Stomach (tissue), 9 donors: ENCODE data around the gene HMOX2. TPM values are rescaled to one million over a fixed set of nuclear protein-coding genes. Genes with fewer than 3 reads are reported as not detected.
A peak's percentile ranks its signal among the peaks of the same experiment; 100 is the strongest.

Source experiments
- DNase-seq, 2 donors: peaks; one replicate each; pipeline versions ENCODE4 v3.0.0 to v3.0.0-alpha.2; 2013 to 2019
- H3K27ac ChIP-seq, 5 donors: fragments of 200-600 bp in 4 of 5; sonication (generic) in 4 of 5; one replicate each; pipeline ENCODE4 v1.5.1; 2013 to 2019; ENCODE audit warnings: mild to moderate bottlenecking in 1 of 5, moderate library complexity in 1 of 5
- H3K27me3 ChIP-seq, 3 donors: fragments of 200-600 bp; sonication (generic); one replicate each; pipeline ENCODE4 v1.5.1; 2017 to 2019; ENCODE audit warnings: mixed run types in 1 of 3
- H3K36me3 ChIP-seq, 4 donors: fragments of 200-600 bp; sonication (generic); 1 replicate in 3 of 4; 2 replicates in 1 of 4; pipeline ENCODE4 v1.5.1; 2016 to 2019
- H3K4me1 ChIP-seq, 4 donors: fragments of 200-600 bp; sonication (generic); one replicate each; pipeline ENCODE4 v1.5.1; 2016 to 2019
- H3K4me3 ChIP-seq, 4 donors: fragments of 200-600 bp; sonication (generic) in 3 of 4; one replicate each; pipeline ENCODE4 v1.5.1; 2016 to 2019; ENCODE audit warnings: mild to moderate bottlenecking in 1 of 4
- H3K9me3 ChIP-seq, 4 donors: fragments of 200-600 bp; sonication (generic); one replicate each; pipeline ENCODE4 v1.5.1; 2016 to 2019
- CTCF ChIP-seq, 7 experiments: fragments of 450-650 bp in 4 of 7; fragments of 200-600 bp in 3 of 7; sonication (generic) in 3 of 7; IDR thresholded peaks; one replicate each; pipeline ENCODE4 v1.5.1; 2016 to 2019; ENCODE audit warnings: antibody characterized with exemption in 7 of 7, control low read depth in 2 of 7, mild to moderate bottlenecking in 1 of 7
- EP300 ChIP-seq: sonication (generic); formaldehyde crosslinking; IDR thresholded peaks from one replicate; pipeline ENCODE4 v1.6.1; 2017; ENCODE audit warnings: antibody characterized with exemption
- POLR2A ChIP-seq, 4 donors: fragments of 450-650 bp; IDR thresholded peaks; one replicate each; pipeline ENCODE4 v1.6.1; 2016; ENCODE audit warnings: antibody characterized with exemption in 4 of 4, control low read depth in 2 of 4, mild to moderate bottlenecking in 1 of 4, moderate library complexity in 1 of 4
- POLR2AphosphoS5 ChIP-seq, 3 donors: sonication (generic); formaldehyde crosslinking; IDR thresholded peaks; one replicate each; pipeline ENCODE4 v1.6.1; 2016; ENCODE audit warnings: antibody characterized with exemption in 3 of 3
- WGBS, 5 donors: extraction: QIAGEN DNeasy Blood & Tissue Kit in 3 of 5; methylation state at CpG; one replicate each; pipeline versions ENCODE4 v1.1.5 to v1.1.7; 2013 to 2018; 5-methylcytosine and 5-hydroxymethylcytosine counted together
- intact Hi-C: fragments of 100-400 bp; cut with DNase I; formaldehyde crosslinking; loops from one replicate; pipeline ENCODE4 v1.15.1; 2023; ENCODE audit warnings: low total_unique reads
- polyA plus RNA-seq, 3 donors: library from polyadenylated mRNA; stranded (reverse); fragments of 200-250 nt; gene quantifications; one replicate each; pipeline ENCODE4 v1.2.3, GENCODE V29; 2013
- total RNA-seq, 5 donors: library from RNA; depleted of rRNA; stranded (reverse); fragments of >200 nt; gene quantifications; one replicate each; pipeline versions ENCODE4 v1.1.0 to v1.2.3, GENCODE V29; 2014 to 2016
- donor health status: healthy with polysubstance abuse.
- donor health status: Bipolar disorder and iron deficiency.
- donor health status: healthy.

HMOX2 gene
- total and polyA plus RNA-seq, 8 donors = 6.4 to 175 (median 70.2) TPM

GRCh38 chr16:4505356-4506147, 29.4 kb downstream of the HMOX2 start:
- intact Hi-C loops = loop anchor here (5.0 kb wide), 1 partner anchor 37 kb away; no protein-coding TSS in a partner anchor
- TF ChIP-seq CTCF (IDR thresholded peaks at IDR 0.05) (no peak), EP300 (no peak), POLR2A (IDR thresholded peaks at IDR 0.05) (no peak), POLR2AphosphoS5 (IDR thresholded peaks at IDR 0.05) (no peak)
- H3K4me1 ChIP-seq = peaks cover 33 to 72% (median 55%) of the 10 kb centered on the region in 4 donors
- 35 to 50% (median 41%) methylated on average over 13 of the region's 13 CpGs for WGBS, 5 donors
- no peaks in the 10 kb centered on the region for H3K27me3 ChIP-seq
- H3K9me3 ChIP-seq = no peaks in the 10 kb centered on the region
- peak; percentile 54 to 82 for DNase-seq
- peaks cover 38 to 52% (median 47%) of the 10 kb centered on the region in 4 donors for H3K36me3 ChIP-seq
- peak overlapping the region; percentile 60 to 81 (median 72) for H3K27ac ChIP-seq
- no peak overlapping the region for H3K4me3 ChIP-seq

DNA sequence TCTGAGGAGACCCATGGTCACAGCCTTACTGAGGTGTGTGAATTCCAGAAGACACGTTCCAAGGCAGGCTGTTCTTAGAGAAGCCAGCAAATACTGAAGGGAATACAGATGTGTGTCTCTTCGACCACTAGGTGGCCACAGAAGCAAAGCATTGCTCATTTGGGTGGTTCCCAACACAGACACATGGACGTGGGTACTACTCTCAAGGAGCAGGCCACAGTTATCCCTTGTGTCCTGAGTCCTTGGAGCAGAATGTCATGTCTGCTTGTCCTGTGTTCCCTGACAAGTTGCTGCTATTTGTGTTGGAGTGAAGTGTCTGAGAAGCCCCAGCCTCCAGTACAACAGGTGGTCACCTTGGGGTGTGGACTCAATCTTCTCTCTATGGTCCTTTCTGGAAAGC, 30.3 kb downstream of the HMOX2 start:
- Histone ChIP-seq H3K4me3 (no peak overlapping the region), H3K36me3 (peaks cover 45 to 61% (median 56%) of the 10 kb centered on the region in 4 donors), H3K27ac (peak overlapping the region in 4 of 5 donors; percentile 63 to 81 (median 76)), H3K9me3 (no peaks in the 10 kb centered on the region), H3K27me3 (no peaks in the 10 kb centered on the region), H3K4me1 (peaks cover 38 to 72% (median 55%) of the 10 kb centered on the region in 4 donors)
- intact Hi-C loops = loop anchor here (5.0 kb wide), 1 partner anchor 36 kb away; no protein-coding TSS in a partner anchor
- peak; percentile 65 to 91 for DNase-seq
- 0 to 8% (median 3%) methylated on average over 3 of the region's 3 CpGs for WGBS, 5 donors
- TF ChIP-seq CTCF (IDR thresholded peaks at IDR 0.05) (peak in 5 of 7 experiments; percentile 57 to 81 (median 73)), POLR2A (IDR thresholded peaks at IDR 0.05) (no peak), POLR2AphosphoS5 (IDR thresholded peaks at IDR 0.05) (peak in 2 of 3 donors; percentile 7 to 80), EP300 (no peak)

GRCh38 chr16:4507588-4508345, 31.6 kb downstream of the HMOX2 start:
- intact Hi-C loops = loop anchor here (5.0 kb wide), 1 partner anchor 35 kb away; no protein-coding TSS in a partner anchor
- H3K4me1 ChIP-seq = peaks cover 29 to 72% (median 49%) of the 10 kb centered on the region in 4 donors
- no peak for DNase-seq
- WGBS, 5 donors = 83 to 91% (median 85%) methylated on average over 17 of the region's 17 CpGs
- H3K4me3 ChIP-seq = no peak overlapping the region
- no peak overlapping the region for H3K27ac ChIP-seq
- H3K27me3 ChIP-seq = no peaks in the 10 kb centered on the region
- no peaks in the 10 kb centered on the region for H3K9me3 ChIP-seq
- peaks cover 53 to 74% (median 69%) of the 10 kb centered on the region in 4 donors for H3K36me3 ChIP-seq
- TF ChIP-seq POLR2A (IDR thresholded peaks at IDR 0.05) (no peak), CTCF (IDR thresholded peaks at IDR 0.05) (no peak), EP300 (no peak), POLR2AphosphoS5 (IDR thresholded peaks at IDR 0.05) (no peak)

DNA sequence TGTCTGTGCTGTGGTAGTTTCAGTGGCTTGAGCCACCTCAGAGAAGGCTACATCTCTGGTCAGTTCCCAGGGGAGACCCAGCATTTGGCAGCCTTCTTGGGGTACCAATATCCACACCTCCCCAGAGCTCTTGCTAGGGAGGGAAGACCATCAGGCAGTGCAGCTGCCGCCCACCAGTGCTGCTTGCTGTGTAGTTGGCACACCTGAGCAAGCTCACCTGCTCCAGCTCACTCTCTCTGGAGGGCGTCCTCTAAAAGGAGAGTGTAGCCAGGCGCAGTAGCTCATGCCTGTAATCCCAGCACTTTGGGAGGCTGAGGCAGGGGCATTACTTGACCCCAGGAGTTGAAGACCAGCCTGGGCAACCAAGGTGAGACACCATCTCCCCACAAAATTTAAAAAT, 32.6 kb downstream of the HMOX2 start:
- Histone ChIP-seq H3K9me3 (no peaks in the 10 kb centered on the region), H3K27me3 (no peaks in the 10 kb centered on the region), H3K4me1 (peaks cover 35 to 72% (median 53%) of the 10 kb centered on the region in 4 donors), H3K36me3 (peaks cover 62 to 84% (median 79%) of the 10 kb centered on the region in 4 donors), H3K4me3 (no peak overlapping the region), H3K27ac (peak overlapping the region in 1 of 5 donors; percentile 28)
- intact Hi-C loops = loop anchor here (5.0 kb wide), 1 partner anchor 33 kb away; no protein-coding TSS in a partner anchor
- TF ChIP-seq CTCF (IDR thresholded peaks at IDR 0.05) (no peak), POLR2A (IDR thresholded peaks at IDR 0.05) (no peak), POLR2AphosphoS5 (IDR thresholded peaks at IDR 0.05) (no peak), EP300 (no peak)
- DNase-seq = no peak
- WGBS, 5 donors = 83 to 100% (median 83%) methylated on average over 3 of the region's 3 CpGs
